ENCODE results near the gene PCED1A.
A peak's percentile ranks its signal among the peaks of the same experiment; 100 is the strongest.

PCED1A gene

GRCh38 chr20:2847802-2848201 lies 7.3 kb upstream of the PCED1A start:
- DNase-seq (ENCODE audit: low read depth) = no peak
- TF ChIP-seq CTCF (conservative IDR thresholded peaks at IDR 0.05; ENCODE audit: low read depth, low read length) = no peak
- no peak overlapping the region for H3K4me3 ChIP-seq (ENCODE audit: low read length)

- DNase-seq (ENCODE audit: low read depth) = no peak
- TF ChIP-seq CTCF (conservative IDR thresholded peaks at IDR 0.05; ENCODE audit: low read depth, low read length) = no peak
Measured at GRCh38 chr20:2846698-2847097, 6.2 kb upstream of the PCED1A start.

GRCh38 chr20:2845607-2846006 lies 5.2 kb upstream of the PCED1A start:
- no peak overlapping the region for H3K4me3 ChIP-seq (ENCODE audit: low read length)
- no peak for TF ChIP-seq CTCF (conservative IDR thresholded peaks at IDR 0.05; ENCODE audit: low read depth, low read length)
- DNase-seq (ENCODE audit: low read depth) = no peak

More at GRCh38 chr20:2846698-2847097, 6.2 kb upstream of the PCED1A start:
- H3K4me3 ChIP-seq (ENCODE audit: low read length) = no peak overlapping the region

GRCh38 chr20:2840967-2841531 lies 594 bp upstream of the PCED1A start:
- no peak for DNase-seq (ENCODE audit: low read depth)
- H3K4me3 ChIP-seq (ENCODE audit: low read length) = peak overlapping the region; percentile 86
- no peak for TF ChIP-seq CTCF (conservative IDR thresholded peaks at IDR 0.05; ENCODE audit: low read depth, low read length)

- TF ChIP-seq CTCF (conservative IDR thresholded peaks at IDR 0.05; ENCODE audit: low read depth, low read length) = no peak
- no peak for DNase-seq (ENCODE audit: low read depth)
- H3K4me3 ChIP-seq (ENCODE audit: low read length) = peak overlapping the region; percentile 86
Measured at GRCh38 chr20:2839732-2840137, 720 bp downstream of the PCED1A start.

GRCh38 chr20:2838847-2839671 lies 1.4 kb downstream of the PCED1A start:
- H3K4me3 ChIP-seq (ENCODE audit: low read length) = no peak overlapping the region
- DNase-seq (ENCODE audit: low read depth) = no peak
- no peak for TF ChIP-seq CTCF (conservative IDR thresholded peaks at IDR 0.05; ENCODE audit: low read depth, low read length)

Measured in retinal pigment epithelial cell (primary cell).